HL-60/S4 treated with phorbol 12-myristate 13-acetate at 8.2 ng/mL for 4 days and 3 days (cell line): Measurements from ENCODE around the gene ST6GALNAC6.
"Not testable (repeated sequence)": the region's sequence is repeated elsewhere in the genome, so short reads cannot be mapped to it uniquely, and the experiment has no call there.

Experiments
- in situ Hi-C: fragments of 300-500 bp; cut with MboI; formaldehyde crosslinking; loops from 2 replicates; pipeline ENCODE4 v1.15.0; 2022; ENCODE audit warnings: low sequenced_read_pairs

Gene ST6GALNAC6

DNA sequence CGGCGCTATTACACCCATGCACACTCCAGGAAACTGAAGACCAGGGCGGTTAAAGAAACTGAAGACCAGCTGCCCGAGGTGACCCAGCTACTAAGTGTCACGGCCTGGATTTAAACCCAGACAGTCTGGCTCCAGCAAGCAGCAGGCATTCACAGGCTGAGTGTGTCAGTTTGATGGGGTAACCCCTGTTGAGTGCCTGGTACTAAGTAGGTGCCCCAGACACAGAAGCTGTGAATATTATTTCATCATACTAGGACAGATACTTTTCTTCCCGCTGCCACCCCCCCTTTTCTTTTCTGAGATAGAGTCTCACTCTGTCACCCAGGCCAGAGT, 52.3 kb downstream of the ST6GALNAC6 start:
- in situ Hi-C loops, result no loop called here

DNA sequence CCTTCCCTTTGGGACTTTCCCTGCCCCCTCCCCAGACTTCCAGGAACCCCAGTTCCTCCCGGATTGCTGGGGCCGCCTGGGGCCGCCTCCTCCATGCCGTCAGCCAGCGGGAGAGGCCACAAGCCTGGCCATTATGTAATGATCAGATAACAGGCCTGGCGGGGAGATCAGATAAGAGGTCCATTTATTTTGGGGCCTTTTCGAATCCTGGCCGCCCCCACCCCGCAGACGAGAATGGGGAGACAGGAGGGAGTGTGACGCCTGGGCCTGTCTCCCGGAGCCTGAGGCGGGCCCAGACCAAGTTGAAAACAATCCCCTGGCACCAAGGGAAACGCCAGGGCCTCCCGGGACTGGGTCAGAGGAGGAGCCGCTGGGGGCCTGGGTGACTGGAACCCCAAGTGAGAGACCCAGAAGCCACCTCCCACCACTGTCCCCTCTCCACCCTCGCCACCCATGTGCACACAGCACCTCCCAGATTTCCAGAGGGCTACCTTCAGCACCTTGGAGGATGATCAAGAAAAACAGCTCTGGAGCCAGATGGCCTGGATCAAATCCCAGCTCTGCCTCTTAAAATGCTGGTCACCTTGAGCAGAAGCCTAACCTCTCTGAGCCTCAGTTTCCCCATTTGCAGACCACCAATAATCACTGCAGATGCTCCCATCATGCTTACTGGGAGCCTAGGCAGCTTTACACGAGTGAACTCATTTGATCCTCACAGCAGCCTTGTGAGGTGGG, 52.8 kb downstream of the ST6GALNAC6 start:
- in situ Hi-C loops, result no loop called here

- in situ Hi-C loops, result not testable (repeated sequence)
These were observed 53.8 kb downstream of the ST6GALNAC6 start for GRCh38 chr9:127845619-127846018.

- in situ Hi-C loops, result no loop called here
These were observed 54.5 kb downstream of the ST6GALNAC6 start for GRCh38 chr9:127844821-127845359.

DNA sequence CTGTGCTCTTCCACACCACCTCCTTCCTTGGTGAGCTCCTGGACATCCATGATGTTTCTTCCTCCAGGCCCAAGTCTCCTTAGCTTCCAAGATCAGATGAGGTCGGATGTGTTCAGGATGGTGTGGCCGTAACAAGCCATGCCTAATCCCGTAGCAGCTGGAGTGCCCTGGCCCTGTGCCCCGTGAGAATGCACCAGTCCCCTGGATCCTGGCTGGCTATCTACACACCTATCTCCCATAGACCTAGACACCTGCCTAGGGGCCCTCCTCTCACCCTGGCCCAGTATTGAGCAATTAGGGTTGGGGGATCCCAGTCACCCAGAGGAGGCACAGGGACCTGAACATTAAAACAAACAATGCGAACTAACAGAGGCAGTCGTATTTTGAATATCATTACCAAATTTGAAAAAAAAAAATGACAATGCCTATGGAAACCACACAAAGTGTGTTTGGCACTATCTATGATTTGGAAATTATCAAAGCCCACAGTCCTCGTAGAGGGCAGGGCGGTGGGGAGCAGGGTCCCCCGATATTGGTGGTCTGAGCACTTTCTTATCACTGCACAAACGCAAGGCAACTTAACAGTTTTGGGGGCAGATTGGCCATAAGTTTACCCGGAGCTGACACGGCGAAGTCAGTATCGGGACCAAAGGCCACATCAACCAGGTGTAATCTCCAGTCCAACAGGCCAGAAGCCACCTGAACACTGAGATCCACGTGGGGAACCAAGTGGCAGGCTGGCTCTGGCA, 58.1 kb downstream of the ST6GALNAC6 start:
- in situ Hi-C loops, result no loop called here

- in situ Hi-C loops, result no loop called here
These were observed 60.9 kb downstream of the ST6GALNAC6 start for GRCh38 chr9:127838375-127839078.

DNA sequence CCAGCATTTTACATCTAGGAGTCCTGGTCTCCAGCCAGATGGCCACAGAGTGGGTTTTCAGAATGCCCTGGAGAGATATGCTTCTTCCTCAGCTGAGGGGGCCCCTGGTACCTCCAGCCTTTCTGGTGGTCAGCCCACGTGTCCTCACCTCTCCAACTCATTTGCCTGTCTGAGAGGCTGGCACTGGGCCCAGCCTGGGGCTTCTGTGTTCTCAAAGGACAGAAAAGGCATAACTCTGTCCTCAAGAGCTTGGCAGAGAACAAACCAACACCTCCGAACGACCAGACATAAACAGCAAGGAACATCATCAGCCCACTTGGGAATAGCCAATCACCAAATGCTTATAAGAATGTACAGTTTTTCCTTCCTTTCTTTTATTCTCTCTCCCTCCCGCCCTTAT, 62.1 kb downstream of the ST6GALNAC6 start:
- in situ Hi-C loops, result no loop called here

GRCh38 chr9:127836561-127836960, 62.8 kb downstream of the ST6GALNAC6 start:
- in situ Hi-C loops, result not testable (repeated sequence)

- in situ Hi-C loops, result no loop called here
These were observed 63.3 kb downstream of the ST6GALNAC6 start for GRCh38 chr9:127835991-127836516.
